ENCODE measurements around the gene UGT2B7. TPM values are rescaled to one million over a fixed set of nuclear protein-coding genes. Genes with fewer than 3 reads are reported as not detected.

UGT2B7 gene
- total and polyA plus RNA-seq, 2 of the 13 experiments (the other 11 are each of a cell fraction or from before 2014, with no cell fraction given) = 26.8 to 41.8 TPM

DNA sequence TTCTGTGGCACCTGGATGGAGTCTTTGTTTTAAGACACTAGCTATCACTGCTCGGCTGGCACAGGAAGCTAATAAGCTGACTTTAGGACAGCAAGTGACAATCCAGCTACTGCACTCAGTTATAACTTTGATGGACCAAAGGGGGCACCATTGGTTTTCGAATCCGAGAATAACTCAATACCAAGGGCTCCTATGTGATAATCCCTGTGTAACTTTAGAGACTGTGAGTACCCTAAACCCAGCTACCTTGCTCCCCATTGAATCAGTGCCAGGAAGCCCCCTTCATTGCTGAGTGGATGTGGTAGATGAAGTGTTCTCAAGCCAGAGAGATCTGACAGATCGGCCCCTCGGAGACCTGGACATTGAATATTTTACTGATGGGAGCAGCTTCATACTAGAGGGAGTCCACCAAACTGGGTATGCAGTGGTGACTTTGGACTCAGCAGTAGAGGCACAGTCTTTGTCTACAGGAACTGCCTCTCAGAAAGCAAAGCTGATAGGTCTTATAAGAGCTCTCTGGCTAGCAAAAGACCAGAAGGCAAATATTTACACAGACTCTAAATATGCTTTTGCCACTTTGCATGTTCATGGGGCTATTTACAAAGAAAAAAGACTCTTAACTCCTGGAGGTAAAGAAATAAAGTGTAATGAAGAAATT, 35.5 kb upstream of the UGT2B7 start (continued):
- TF ChIP-seq HNRNPUL1 (IDR thresholded peaks at IDR 0.05; ENCODE audit: low read depth, low read length) (no peak), GATAD2A (CRISPR knock-in tag; IDR thresholded peaks at IDR 0.05) (peak; percentile 40; the same call in 1 of the 2 replicates), ZNF605 (CRISPR knock-in tag; IDR thresholded peaks at IDR 0.05) (no peak), TBX2 (CRISPR knock-in tag; IDR thresholded peaks at IDR 0.05; ENCODE audit: borderline replicate concordance) (0 out of 2 replicates have a peak, but pooled peaks have one; percentile 24), ZNF839 (CRISPR knock-in tag; IDR thresholded peaks at IDR 0.05; ENCODE audit: borderline replicate concordance) (no peak), HNF4A (CRISPR knock-in tag; IDR thresholded peaks at IDR 0.05) (peak; percentile 22; the same call in 1 of the 2 replicates), SOX6 (IDR thresholded peaks at IDR 0.05) (no peak), SOX6 (CRISPR knock-in tag; IDR thresholded peaks at IDR 0.05) (peak; percentile 56; the same call in 1 of the 2 replicates), ZMYM4 (CRISPR knock-in tag; IDR thresholded peaks at IDR 0.05) (peak; percentile 47; the same call in 1 of the 2 replicates), MIER2 (CRISPR knock-in tag; IDR thresholded peaks at IDR 0.05) (no peak), AFF4 (CRISPR knock-in tag; IDR thresholded peaks at IDR 0.05) (peak; percentile 47; the same call in 1 of the 2 replicates), ZEB1 (IDR thresholded peaks at IDR 0.05; ENCODE audit: insufficient replicate concordance, low read depth) (peak; percentile 15), BRF2 (CRISPR knock-in tag; IDR thresholded peaks at IDR 0.05) (0 out of 2 replicates have a peak, but pooled peaks have one; percentile 26), MED1 (CRISPR knock-in tag; IDR thresholded peaks at IDR 0.05) (0 out of 2 replicates have a peak, but pooled peaks have one; percentile 30), ZNF556 (CRISPR knock-in tag; IDR thresholded peaks at IDR 0.05; ENCODE audit: borderline replicate concordance) (0 out of 2 replicates have a peak, but pooled peaks have one; percentile 25), ZSCAN29 (CRISPR knock-in tag; conservative IDR thresholded peaks at IDR 0.05) (no peak), YEATS4 (CRISPR knock-in tag; IDR thresholded peaks at IDR 0.05; ENCODE audit: borderline replicate concordance) (no peak), ZNF776 (CRISPR knock-in tag; IDR thresholded peaks at IDR 0.05) (no peak), ZNF788 (CRISPR knock-in tag; IDR thresholded peaks at IDR 0.05; ENCODE audit: borderline replicate concordance) (0 out of 2 replicates have a peak, but pooled peaks have one; percentile 15), THAP11 (CRISPR knock-in tag; IDR thresholded peaks at IDR 0.05) (no peak), ZNF333 (CRISPR knock-in tag; IDR thresholded peaks at IDR 0.05; ENCODE audit: borderline replicate concordance) (no peak), HDAC6 (IDR thresholded peaks at IDR 0.05; ENCODE audit: low read depth, low read length) (no peak)
- TF ChIP-seq, protein P1, sequence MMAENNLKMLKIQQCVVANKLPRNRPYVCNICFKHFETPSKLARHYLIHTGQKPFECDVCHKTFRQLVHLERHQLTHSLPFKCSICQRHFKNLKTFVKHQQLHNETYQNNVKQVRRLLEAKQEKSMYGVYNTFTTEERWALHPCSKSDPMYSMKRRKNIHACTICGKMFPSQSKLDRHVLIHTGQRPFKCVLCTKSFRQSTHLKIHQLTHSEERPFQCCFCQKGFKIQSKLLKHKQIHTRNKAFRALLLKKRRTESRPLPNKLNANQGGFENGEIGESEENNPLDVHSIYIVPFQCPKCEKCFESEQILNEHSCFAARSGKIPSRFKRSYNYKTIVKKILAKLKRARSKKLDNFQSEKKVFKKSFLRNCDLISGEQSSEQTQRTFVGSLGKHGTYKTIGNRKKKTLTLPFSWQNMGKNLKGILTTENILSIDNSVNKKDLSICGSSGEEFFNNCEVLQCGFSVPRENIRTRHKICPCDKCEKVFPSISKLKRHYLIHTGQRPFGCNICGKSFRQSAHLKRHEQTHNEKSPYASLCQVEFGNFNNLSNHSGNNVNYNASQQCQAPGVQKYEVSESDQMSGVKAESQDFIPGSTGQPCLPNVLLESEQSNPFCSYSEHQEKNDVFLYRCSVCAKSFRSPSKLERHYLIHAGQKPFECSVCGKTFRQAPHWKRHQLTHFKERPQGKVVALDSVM (CRISPR knock-in tag; IDR thresholded peaks at IDR 0.05) = peak; percentile 25; the same call in 1 of the 2 replicates
